GM18511 (cell line): ENCODE measurements around the gene TAB2.

Experiments
- ATAC-seq: cut with Tn5 transposase; IDR thresholded peaks from one replicate; pipeline ENCODE4 v1.9.1; 2021; ENCODE audit warnings: mild to moderate bottlenecking, moderate library complexity; ENCODE audit not compliant: unreplicated experiment

Gene TAB2

DNA sequence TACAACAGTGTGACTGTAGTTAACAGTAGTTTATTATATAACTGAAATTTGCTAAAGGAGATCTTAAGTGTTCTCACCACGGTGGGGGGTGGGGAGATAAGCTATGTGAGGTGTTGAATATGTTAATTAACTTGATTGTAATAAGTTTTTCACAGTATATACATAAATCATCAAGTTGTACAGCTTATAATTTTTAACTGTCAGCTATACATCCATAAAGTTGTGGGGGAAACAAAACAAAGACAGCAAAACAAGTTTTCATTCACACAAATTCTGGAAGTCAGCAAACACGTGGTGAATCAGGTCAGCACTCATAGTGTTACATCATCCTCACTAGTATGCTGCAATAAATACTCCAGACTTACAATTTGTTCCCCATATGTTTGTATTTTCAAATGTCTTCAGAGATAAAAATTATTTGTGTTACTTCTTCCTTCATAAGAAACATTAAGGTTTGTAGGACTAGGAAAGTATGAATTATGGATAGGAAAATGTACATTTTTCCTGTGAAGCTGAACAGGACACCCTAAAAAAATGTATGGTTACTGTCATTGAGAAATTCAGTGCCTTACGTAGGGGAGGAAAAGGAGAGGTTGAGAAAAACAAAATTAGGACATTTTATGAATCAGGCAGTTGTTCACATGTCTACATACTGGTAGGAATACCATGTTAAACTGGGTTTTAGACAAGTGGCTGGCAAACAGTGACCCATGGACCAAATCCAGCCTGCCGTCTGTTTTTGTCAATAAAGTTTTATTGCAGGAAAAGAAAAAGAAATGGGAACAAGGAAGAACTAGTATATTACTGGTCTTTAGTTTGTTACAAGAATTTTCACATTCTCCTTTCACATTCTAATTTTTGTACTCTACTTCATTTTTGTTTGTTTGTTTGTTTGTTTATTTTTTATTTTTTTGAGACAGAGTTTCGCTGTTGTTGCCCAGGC is 88.6 kb downstream of the TAB2 start:
- no peak for ATAC-seq

DNA sequence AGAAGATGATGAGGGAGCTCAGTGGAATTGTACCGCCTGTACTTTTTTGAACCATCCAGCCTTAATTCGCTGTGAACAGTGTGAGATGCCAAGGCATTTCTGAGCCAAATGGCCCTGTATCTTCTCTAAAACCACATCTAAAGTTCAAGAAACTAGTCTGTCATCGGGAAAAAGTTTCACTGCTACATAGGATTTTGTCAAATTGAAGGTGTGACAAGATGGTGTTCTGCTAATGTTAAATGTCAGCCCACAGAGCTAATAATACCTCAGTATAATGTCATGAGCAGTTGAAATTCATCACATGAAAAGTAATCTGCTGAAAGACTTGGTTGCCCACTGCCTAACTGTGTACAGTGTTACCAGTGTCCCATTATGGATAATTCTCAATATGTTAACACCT is 92.1 kb downstream of the TAB2 start:
- no peak for ATAC-seq

DNA sequence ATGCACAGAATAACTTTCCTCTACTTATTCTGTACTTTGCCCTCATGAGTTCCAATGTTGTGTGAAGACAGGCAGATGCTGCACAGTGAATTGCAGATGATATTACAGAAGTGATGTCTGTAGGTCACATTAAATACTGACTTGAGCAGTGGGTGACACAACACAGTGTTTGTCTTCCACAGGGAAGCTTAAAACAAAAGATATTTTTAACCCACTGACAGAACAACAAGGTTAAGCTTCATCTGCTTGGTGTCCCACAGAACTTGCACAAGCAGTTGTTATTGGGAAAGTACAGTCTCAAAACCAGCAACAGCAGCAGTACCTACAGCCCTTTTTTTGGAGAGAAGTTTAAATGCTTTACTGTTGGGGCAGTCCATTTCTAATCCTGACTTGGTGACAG is 93.0 kb downstream of the TAB2 start:
- ATAC-seq = no peak

DNA sequence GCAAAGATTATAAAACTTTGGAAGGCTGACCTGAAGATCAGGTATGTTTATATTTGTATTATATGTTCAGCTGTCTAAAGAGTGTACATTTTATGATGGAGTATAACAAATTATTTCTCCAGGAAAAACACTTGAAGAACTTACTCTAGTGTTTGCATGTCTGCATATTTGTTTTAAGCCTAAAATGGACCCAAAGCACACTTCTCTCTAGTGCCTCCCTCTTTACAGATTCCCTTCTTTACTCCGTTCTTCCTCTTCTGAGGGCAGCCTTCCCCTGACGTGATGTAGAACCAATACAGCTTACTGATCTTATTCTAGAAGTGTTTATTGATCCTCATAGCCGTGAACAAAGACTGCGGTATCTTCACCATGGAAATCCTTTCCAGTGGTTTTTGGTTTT is 96.5 kb downstream of the TAB2 start:
- ATAC-seq = no peak

DNA sequence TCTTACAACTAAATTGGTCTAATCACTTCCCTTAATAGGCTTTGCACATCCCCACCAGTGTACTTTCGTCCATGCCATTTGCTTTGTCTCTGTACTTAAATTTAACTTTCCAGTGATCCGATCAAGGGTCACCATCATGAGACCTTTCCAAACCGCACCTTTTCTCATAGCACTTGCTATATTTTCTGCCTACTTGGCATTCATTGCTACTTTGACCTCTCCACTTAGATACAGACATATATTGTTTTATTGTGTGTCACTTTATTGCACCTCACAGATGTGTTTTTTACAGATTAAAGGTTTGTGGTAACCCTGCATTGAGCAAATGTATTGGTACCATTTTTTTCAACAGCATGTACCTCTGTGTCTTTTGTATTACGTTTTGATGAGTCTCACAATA is 97.3 kb downstream of the TAB2 start:
- no peak for ATAC-seq

DNA sequence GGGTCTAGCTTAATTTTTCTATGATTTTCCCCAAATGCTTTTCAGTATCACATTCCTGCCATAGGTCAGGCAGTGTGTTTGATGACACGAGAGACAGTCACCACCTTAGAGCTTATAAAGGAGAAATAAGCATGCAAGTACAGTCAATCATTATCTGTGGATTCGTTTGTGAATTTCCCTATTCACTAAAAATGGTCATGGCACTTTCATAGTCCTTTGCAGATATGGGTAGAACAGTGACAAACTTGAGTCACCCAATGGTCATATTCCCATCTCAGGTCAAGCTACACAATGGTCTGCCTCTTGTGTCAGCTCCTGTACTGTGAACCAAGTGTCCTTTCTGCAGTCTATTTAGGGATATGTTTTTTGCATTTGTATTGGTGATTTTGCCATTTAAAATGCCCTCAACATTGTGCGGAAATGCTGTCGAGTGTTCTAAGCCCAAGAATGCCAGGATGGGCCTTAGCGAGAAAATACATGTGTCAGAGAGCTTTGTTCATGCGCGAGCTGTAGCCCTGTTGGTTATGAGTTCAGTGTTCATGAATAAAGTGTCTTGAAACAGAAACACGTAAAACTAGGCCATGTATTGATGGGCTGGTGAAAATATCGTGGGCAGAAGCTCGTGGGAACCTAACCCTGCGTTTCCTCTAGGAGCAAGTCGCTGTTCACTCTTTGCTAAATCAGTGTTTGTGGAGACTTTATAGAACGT is 102.3 kb downstream of the TAB2 start:
- ATAC-seq = no peak

DNA sequence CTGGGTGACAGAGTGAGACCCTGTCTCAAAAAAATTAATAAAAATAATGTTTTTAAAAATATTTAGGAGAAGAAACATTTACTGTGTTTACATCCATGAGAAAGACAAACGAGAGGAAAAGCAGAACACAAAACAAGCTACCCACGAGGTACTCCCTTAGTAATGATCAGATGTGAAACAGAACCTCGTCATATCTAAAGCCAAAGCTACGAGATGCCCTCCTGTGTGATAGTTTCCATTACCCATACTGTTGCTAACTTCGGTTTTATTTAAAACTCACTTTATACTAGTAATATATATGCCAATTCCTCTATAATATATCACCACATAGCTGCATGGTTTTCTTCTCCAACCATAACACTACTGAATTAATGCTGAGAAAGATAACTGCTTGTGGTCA is 103.6 kb downstream of the TAB2 start:
- ATAC-seq = no peak

DNA sequence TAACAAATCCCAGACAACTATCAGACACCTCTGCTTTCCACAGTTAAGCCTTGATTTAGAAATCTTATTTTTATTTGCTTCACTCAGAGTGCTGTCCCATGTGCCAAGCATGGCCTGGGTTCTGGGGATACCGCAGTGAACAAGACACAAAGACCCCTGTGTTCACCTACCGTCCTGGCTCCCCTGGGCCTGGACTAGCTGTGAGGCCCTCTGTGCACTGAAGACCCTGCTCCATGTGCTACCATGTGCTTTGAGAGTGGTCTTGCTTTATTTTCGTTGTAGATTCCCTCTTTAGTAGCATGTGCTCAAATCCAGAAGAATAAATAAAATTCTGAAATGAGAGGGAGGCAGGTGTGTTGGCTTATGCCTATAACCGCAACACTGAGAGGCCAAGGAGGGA is 105.1 kb downstream of the TAB2 start:
- ATAC-seq = no peak

DNA sequence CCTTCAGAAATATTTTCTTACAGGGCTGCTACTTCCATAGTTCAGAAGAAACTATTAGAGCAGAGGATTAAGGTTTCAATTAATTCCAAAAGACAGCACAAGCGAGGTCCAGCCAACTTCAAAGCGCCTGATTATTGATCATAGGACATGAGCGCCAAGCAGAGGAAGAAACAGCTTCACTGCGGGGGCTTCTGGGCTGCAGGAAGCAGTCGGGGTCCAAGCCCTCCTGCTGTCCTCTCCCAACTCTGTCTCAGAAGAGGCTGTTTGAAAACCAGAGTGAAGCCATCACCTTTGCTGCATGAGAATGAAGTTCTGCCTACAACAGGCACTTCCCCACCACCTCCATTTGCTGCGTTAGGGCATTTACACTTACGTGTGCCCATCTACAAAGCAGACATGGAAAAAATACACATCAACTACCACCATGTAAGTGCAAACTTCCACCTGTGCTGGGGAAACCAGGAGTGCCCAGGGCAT is 106.5 kb downstream of the TAB2 start:
- ATAC-seq = no peak

DNA sequence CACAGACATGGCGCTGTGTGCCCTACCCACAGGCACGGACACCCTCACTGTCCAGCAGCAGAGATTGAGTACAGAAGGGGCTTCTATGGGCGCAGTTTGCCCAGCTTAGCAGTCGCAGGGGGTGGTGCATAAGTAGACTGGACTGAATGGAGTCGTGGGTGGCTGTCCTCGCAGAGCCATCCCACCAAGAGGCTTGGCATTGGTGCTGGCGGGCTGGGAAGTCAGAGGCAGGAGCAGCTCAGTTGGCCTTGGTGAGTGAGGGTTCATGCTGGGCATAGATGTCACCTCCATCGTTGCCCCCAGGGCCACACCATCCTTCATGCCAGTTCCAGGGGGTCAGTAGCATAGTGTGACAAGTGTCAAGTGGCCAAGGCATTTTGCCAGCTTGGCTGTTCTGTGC is 107.7 kb downstream of the TAB2 start:
- ATAC-seq = no peak

DNA sequence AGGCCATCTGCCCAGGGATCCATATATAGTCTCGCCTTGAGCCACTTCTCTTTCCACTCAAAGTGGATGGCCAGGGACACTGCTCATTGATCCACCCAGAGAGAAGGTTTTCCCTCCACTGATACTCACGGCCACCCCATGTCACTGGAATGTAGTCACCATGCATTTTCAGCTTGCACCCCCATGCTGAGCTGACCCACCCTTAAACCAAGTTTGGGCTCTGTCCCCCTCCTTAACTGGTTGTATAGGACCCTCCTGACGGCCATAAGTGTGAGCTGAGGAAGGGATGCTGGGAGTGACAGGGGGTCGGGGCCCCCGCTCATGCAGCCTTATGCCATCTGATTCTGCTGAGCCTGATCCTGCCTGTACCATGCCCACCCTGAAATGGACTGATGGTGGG is 108.2 kb downstream of the TAB2 start:
- no peak for ATAC-seq

DNA sequence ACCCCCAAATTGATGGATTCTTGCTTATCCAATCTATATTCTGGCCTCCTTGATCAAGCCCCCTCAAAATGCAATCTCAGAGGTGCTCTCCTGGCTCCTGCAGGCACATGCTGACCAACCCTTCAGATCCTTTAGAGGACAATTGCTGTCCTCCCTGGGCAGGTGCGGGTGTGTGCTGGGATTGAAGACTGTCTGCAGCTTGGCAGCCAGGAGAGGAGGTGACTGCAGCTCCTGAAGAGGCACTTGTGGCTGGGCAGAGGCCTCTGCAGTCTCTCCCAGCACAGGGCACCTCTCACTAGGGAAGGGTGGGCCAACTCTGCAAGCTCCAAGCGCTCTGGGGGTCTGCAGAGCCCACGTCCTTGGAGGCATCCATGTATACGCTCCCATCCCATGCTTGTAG is 111.1 kb downstream of the TAB2 start:
- no peak for ATAC-seq

DNA sequence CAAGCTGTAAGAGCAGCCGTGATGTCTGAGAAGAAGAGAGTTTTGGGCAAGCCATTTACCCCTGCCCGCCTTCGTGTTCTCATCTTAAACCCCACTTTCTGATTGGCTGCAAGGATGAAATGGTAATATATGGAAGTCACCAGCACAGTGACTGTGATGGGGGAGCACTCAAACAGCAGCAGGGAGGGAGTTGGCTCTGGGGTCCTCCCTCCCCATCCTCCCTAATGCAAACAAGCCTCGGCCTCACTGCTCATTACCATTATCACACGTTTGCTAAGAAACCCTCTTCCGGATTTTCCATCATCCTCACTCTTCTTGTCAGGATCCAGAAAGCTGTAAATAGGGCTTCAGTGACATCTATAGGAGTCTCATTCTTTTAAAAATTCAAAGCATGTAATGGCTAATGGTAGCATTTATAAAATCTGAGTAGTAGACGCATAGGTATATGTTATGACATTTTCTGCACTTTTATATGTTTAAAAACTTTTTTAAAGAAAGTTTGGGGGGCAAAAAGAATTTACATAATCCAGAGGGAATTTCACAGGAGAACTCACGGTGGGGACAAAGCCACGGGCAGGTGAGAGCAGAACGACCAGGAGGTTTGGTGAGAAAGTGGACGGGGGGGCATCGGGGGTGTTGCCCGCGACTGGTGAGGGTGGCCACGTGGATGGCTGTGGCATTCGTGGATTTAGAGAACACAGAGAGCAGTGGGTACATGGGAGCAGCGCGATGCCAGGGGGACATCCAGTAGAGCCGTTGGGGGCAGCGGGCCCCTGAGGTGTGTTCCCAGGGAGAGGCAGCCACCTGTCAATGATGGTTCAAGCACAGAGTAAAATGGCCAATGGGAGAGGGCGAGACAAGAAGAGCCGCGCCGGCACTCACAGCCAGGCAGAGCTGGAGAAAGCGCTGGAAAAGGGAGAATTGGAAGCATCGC is 112.2 kb downstream of the TAB2 start:
- ATAC-seq = no peak

DNA sequence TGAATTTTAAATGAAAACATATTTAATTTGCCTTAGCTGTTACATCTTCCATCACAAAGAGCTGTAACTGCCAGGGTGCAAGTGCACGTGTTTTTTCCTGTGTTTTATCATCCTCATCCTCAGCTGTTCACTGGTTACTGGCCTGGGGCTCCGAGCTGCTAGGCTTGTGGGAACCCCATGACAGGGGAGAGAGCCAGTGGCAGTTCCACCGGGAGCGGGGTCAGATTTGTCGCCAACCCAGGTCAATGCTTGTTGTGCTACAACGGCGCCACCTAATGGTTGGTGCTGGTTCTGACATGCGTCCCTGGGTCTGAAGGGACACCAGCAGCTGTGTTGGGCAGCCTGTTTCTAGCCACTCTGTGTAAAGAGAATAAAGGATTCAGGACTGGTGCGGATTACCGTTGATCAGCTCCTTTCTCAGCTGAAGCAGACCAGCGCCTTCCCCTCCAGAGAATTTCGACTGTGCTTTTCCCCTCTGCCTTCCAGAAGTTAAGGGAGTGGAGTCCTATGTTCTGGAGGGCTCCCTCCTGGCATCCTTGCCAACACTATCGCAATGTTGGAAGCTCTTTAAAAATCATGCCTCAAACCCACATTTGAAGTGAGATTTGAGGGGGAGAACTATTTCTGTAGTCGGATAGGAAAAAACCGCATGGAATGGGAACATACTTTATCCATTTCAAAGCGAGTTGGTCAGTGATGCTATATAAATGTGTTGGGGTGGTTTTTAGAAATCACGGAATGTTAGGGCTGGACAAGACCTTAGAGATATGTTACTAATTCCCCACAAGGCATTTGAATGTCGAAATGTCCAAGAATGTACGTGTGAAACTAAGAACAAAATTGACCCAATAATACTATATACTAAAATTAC is 114.6 kb downstream of the TAB2 start:
- peak; percentile 94 for ATAC-seq

DNA sequence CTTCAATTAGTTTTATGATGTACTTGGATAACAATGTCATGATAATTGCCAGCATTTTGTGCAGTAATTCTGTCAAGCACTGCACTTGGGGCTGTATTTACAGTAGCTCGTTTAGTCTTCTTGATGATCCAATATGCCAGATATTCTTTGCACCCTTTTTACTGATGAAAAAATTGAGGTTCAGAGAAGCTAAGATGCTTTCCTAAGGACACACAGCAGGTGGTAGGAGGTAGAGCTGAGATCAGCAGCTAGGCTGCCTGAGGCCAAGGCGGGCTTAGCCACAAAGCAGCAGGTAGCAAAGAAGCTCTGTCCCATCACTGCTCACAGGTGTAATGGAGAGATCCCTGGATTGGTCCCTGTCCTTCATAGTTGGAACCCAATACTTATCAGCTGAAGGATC is 115.9 kb downstream of the TAB2 start:
- no peak for ATAC-seq

DNA sequence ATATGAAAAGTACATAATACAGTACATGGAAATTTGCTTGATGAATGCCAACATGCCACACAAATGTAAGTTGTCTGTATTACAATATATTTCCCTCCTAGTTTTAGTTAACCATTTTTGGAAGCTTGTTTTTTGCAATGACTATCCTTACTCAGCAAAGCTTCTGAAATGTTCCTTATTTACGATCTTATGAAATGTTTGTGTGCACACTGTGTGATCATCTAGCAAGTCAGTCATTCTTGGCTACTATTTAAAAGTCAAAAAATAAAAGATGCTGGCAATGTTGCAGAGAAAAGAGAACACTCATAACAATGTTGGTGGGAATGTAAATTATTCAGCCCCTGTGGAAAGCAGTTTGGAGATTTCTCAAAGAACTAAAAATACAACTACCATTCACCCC is 116.4 kb downstream of the TAB2 start:
- ATAC-seq = no peak

DNA sequence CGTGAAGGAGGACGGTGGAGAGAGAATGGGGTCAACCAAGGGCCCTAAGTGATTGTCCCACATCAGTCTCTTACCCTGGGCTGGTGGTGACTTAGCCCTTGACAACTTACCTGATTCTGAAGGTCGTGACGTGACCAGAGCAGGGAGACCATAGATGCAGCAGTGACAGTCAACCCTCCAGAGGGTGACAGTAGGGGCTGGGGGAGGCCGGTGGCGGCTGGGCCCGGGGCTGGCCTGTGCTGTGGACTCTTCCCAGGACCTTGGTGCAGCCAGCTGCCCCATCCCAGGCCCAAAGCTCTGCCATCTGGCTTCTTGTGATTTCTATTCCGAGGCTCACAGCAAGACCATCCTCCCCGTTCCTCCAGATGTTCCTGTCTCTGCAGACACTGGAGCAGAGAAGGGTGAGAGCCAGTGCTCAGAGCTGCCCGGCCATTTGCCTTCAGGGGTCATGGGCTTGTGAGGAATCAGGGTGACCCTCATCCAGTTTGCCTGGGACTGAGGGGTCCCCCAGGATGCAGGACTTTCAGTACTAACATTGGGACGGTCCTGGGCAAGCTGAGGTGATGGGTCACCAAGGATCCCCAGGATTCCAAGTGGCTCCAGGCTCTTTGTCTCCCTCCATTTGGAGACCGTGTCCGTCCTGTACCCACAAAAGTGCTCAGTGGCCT is 118.5 kb downstream of the TAB2 start:
- ATAC-seq = no peak

DNA sequence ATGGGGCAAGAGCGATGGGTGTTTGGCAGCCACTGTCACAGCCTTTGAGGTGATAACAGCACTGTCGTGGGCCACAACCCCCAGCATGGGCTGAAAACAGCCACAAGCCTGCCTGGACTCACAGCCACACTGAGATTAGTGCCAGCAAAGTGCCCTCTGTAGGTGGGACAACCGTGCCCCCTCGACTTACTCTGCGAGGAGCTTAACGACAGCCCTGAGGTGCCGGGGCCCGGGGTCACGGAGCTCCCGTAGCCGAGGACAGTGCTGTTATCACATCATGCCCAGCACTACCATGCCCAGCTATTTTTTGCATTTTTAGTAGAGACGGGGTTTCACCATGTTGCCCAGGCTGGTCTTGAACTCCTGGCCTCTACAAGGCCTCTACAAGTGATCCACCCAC is 119.1 kb downstream of the TAB2 start:
- ATAC-seq = no peak

DNA sequence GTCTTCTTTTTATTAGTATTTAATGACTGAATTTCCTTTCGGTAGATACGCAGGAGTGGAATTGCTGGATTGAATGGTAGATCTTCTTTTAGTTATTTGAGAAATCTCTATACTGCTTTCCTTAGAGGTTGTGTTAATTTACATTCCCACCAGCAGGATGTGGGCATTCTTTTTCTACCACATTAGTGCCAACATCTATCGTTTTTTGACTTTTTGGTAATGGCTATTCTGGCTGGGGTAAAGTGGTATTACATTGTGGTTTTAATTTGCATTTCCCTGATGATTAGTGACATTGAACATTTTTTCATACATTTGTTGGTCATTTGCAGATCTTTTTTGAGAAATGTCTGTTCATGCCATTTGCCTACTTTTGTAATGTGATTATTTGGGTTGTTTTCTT is 119.7 kb downstream of the TAB2 start:
- no peak for ATAC-seq

DNA sequence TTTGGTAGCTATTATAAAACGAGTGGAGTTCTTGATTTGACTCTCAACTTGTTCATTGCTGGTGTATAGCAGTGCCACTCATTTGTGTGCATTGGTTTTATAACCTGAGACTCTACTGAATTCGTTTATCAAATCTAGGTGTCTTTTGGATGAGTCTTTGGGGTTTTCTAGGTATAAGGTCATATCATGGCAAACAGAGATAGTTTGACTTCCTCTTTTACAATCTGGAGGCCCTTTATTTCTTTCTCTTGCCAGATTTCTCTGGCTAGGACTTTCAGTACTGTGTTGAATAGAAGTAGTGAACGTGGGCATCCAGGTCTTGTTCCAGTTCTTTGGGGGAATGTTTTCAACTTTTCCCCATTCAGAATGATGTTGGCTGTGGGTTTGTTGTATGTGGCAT is 121.3 kb downstream of the TAB2 start:
- peak; percentile 75 for ATAC-seq
